Natural killer cell (primary cell): ENCODE results near the gene P4HB. TPM values are rescaled to one million over a fixed set of nuclear protein-coding genes. Genes with fewer than 3 reads are reported as not detected.

ENCODE experiments used
- ATAC-seq, 3 donors: fragments of 150-1000 bp in 2 of 3; fragments of 200-7000 bp in 1 of 3; cut with Tn5 transposase; 1 replicate in 1 of 3; 2 replicates in 2 of 3; pipeline ENCODE4 v1.10.0; 2021; ENCODE audit warnings: mild to moderate bottlenecking in 2 of 3, moderate library complexity in 2 of 3
- DNase-seq, 2 donors: peaks; one replicate each; pipeline versions ENCODE4 v3.0.0 to v3.0.0-alpha.2; 2013 to 2021; ENCODE audit warnings: mixed read lengths in 1 of 2
- H3K27ac ChIP-seq: one replicate; pipeline ENCODE4 v1.5.1; 2013; ENCODE audit warnings: mild to moderate bottlenecking, low read length
- H3K27me3 ChIP-seq: one replicate; pipeline ENCODE4 v1.6.1; 2013; ENCODE audit warnings: low read length; ENCODE audit not compliant: control insufficient read depth, insufficient read depth
- H3K36me3 ChIP-seq: one replicate; pipeline ENCODE4 v1.6.1; 2013; ENCODE audit warnings: low read length; ENCODE audit not compliant: control insufficient read depth, insufficient read depth
- H3K4me1 ChIP-seq: one replicate; pipeline ENCODE4 v1.6.1; 2013; ENCODE audit warnings: low read length; ENCODE audit not compliant: control insufficient read depth, insufficient read depth
- H3K4me3 ChIP-seq: one replicate; pipeline ENCODE4 v1.5.1; 2013; ENCODE audit warnings: low read length
- H3K9me3 ChIP-seq: one replicate; pipeline ENCODE4 v1.6.1; 2013; ENCODE audit warnings: low read length; ENCODE audit not compliant: control insufficient read depth, insufficient read depth
- H3K27ac Mint-ChIP-seq, 2 donors: one replicate each; pipeline ENCODE4 v1.8.0; 2022; ENCODE audit warnings: mild to moderate bottlenecking in 2 of 2, mixed read lengths in 2 of 2, moderate library complexity in 1 of 2
- H3K27me3 Mint-ChIP-seq, 2 donors: one replicate each; pipeline ENCODE4 v1.8.0; 2022; ENCODE audit warnings: low read depth in 2 of 2, mixed read lengths in 2 of 2
- H3K36me3 Mint-ChIP-seq: one replicate; pipeline ENCODE4 v1.8.0; 2022; ENCODE audit warnings: mixed read lengths
- H3K4me1 Mint-ChIP-seq, 2 donors: one replicate each; pipeline ENCODE4 v1.8.0; 2022; ENCODE audit warnings: mixed read lengths in 2 of 2
- H3K4me3 Mint-ChIP-seq: one replicate; pipeline ENCODE4 v1.8.0; 2022; ENCODE audit warnings: mild to moderate bottlenecking, moderate library complexity, mixed read lengths
- H3K9me3 Mint-ChIP-seq, 2 donors: one replicate each; pipeline ENCODE4 v1.8.0; 2022; ENCODE audit warnings: mixed read lengths in 2 of 2
- CTCF ChIP-seq: fragments of 200-600 bp; IDR thresholded peaks from one replicate; pipeline ENCODE4 v1.8.0; 2022; ENCODE audit warnings: antibody characterized with exemption
- WGBS: methylation state at CpG from one replicate; pipeline ENCODE4 v1.1.7; 2013; ENCODE audit warnings: missing lambda C conversion rate; ENCODE audit not compliant: insufficient coverage; 5-methylcytosine and 5-hydroxymethylcytosine counted together
- intact Hi-C: fragments of 100-400 bp; cut with micrococcal nuclease; formaldehyde crosslinking; loops from one replicate; pipeline ENCODE4 v1.14.2; 2022
- total RNA-seq, 4 donors: library from RNA; stranded (reverse); fragments of 120-200 nt in 1 of 4; gene quantifications; one replicate each; pipeline versions ENCODE4 v1.2.3 to v1.2.4, GENCODE V29; 2013 to 2022

P4HB gene
- total RNA-seq, 3 donors from 2014 or later (not counting 1 experiment from before 2014, with no cell fraction given): 334 to 468 (median 386) TPM

GRCh38 chr17:81870131-81870980 lies 10.0 kb upstream of the P4HB start:
- 1% methylated on average over 65 of the region's 65 CpGs for WGBS
- Histone ChIP-seq H3K9me3 (no peaks in the 10 kb centered on the region), H3K4me1 (peaks cover 54% of the 10 kb centered on the region), H3K27ac (peak overlapping the region; percentile 77), H3K36me3 (peaks cover 25% of the 10 kb centered on the region), H3K27me3 (no peaks in the 10 kb centered on the region), H3K4me3 (peak overlapping the region; percentile 50)
- intact Hi-C loops: loop anchor here (1.0 to 10.0 kb wide), 2 partner anchors 9 to 224 kb away; partner anchors contain the start of gene FASN
- Mint-ChIP-seq H3K9me3 (no peaks in the 10 kb centered on the region), H3K27ac (peak overlapping the region; percentile 87 to 88), H3K4me1 (peaks cover 14 to 43% of the 10 kb centered on the region in 2 donors), H3K4me3 (peak overlapping the region; percentile 85), H3K27me3 (no peaks in the 10 kb centered on the region), H3K36me3 (no peaks in the 10 kb centered on the region)
- DNase-seq (peak; percentile 53 to 68), ATAC-seq (peak; percentile 14 to 45 (median 43))
- TF ChIP-seq CTCF: no peak

GRCh38 chr17:81869221-81870130 lies 9.1 kb upstream of the P4HB start:
- Histone ChIP-seq H3K27me3 (no peaks in the 10 kb centered on the region), H3K4me3 (peak overlapping the region; percentile 50), H3K27ac (peak overlapping the region; percentile 77), H3K36me3 (peaks cover 25% of the 10 kb centered on the region), H3K4me1 (peaks cover 54% of the 10 kb centered on the region), H3K9me3 (no peaks in the 10 kb centered on the region)
- H3K27me3 Mint-ChIP-seq: no peaks in the 10 kb centered on the region
- TF ChIP-seq CTCF: peak; percentile 71
- peak; percentile 46 to 52 for DNase-seq
- H3K4me1 Mint-ChIP-seq: peaks cover 14 to 45% of the 10 kb centered on the region in 2 donors
- WGBS: 49% methylated on average over 52 of the region's 52 CpGs
- no peak for ATAC-seq
- no peaks in the 10 kb centered on the region for H3K9me3 Mint-ChIP-seq
- peak overlapping the region; percentile 87 to 88 for H3K27ac Mint-ChIP-seq
- no peaks in the 10 kb centered on the region for H3K36me3 Mint-ChIP-seq
- intact Hi-C loops: loop anchor here (1.0 to 10.0 kb wide), 2 partner anchors 8 to 225 kb away; partner anchors contain the start of gene FASN
- peak overlapping the region; percentile 85 for H3K4me3 Mint-ChIP-seq

- Histone ChIP-seq H3K4me1 (peaks cover 54% of the 10 kb centered on the region), H3K27ac (no peak overlapping the region), H3K27me3 (no peaks in the 10 kb centered on the region), H3K9me3 (no peaks in the 10 kb centered on the region), H3K36me3 (peaks cover 25% of the 10 kb centered on the region), H3K4me3 (no peak overlapping the region)
- intact Hi-C loops: no loop called here
- H3K4me3 Mint-ChIP-seq: no peak overlapping the region
- TF ChIP-seq CTCF: no peak
- 87% methylated on average over 30 of the region's 30 CpGs for whole genome bisulfite sequencing
- DNase-seq: peak in 1 of 2 donors; percentile 33
- peak overlapping the region in 1 of 2 donors; percentile 87 for H3K27ac Mint-ChIP-seq
- H3K9me3 Mint-ChIP-seq: no peaks in the 10 kb centered on the region
- ATAC-seq: no peak
- peaks cover 14 to 45% of the 10 kb centered on the region in 2 donors for H3K4me1 Mint-ChIP-seq
- no peaks in the 10 kb centered on the region for H3K36me3 Mint-ChIP-seq
- H3K27me3 Mint-ChIP-seq: no peaks in the 10 kb centered on the region
These were observed 8.4 kb upstream of the P4HB start for GRCh38 chr17:81868674-81869220.
